ENCODE measurements around the gene PTPN23. TPM values are rescaled to one million over a fixed set of nuclear protein-coding genes. Genes with fewer than 3 reads are reported as not detected.
"Not testable (repeated sequence)": the region's sequence is repeated elsewhere in the genome, so short reads cannot be mapped to it uniquely, and the experiment has no call there.

Gene PTPN23, protein sequence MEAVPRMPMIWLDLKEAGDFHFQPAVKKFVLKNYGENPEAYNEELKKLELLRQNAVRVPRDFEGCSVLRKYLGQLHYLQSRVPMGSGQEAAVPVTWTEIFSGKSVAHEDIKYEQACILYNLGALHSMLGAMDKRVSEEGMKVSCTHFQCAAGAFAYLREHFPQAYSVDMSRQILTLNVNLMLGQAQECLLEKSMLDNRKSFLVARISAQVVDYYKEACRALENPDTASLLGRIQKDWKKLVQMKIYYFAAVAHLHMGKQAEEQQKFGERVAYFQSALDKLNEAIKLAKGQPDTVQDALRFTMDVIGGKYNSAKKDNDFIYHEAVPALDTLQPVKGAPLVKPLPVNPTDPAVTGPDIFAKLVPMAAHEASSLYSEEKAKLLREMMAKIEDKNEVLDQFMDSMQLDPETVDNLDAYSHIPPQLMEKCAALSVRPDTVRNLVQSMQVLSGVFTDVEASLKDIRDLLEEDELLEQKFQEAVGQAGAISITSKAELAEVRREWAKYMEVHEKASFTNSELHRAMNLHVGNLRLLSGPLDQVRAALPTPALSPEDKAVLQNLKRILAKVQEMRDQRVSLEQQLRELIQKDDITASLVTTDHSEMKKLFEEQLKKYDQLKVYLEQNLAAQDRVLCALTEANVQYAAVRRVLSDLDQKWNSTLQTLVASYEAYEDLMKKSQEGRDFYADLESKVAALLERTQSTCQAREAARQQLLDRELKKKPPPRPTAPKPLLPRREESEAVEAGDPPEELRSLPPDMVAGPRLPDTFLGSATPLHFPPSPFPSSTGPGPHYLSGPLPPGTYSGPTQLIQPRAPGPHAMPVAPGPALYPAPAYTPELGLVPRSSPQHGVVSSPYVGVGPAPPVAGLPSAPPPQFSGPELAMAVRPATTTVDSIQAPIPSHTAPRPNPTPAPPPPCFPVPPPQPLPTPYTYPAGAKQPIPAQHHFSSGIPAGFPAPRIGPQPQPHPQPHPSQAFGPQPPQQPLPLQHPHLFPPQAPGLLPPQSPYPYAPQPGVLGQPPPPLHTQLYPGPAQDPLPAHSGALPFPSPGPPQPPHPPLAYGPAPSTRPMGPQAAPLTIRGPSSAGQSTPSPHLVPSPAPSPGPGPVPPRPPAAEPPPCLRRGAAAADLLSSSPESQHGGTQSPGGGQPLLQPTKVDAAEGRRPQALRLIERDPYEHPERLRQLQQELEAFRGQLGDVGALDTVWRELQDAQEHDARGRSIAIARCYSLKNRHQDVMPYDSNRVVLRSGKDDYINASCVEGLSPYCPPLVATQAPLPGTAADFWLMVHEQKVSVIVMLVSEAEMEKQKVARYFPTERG (N-terminal part only)
- 18.8 TPM for total RNA-seq (ENCODE audit: insufficient read depth, low replicate concordance)

GRCh38 chr3:47380601-47381316, at the start of gene PTPN23:
PTPN23 (plus strand) TSS chr3:47381021; CDS start chr3:47381097, 76 bp downstream.
- DNase-seq (ENCODE audit: low spot score), result peak; percentile 100

- no peak for DNase-seq (ENCODE audit: low spot score)
These were observed 46.9 kb upstream of the PTPN23 start for GRCh38 chr3:47333907-47334306.

DNA sequence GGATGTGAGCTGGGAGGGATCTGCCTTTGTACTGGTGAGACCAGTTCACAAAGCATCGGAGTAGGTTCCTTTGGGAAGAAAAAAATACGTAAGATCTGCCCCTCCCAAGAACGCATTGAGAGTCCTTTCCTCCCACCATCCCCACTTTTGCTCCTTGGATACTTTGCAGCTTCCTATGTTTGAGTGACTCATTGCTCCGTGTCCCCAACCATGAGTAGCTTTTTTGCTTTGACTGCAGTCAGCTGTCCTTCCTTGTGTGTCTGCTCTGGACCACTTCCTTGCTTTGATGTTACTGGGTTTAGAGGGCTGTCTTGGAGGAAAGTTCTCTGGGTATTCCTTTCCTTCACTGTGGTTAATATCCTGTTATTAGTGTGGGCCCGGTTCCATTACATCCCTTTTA, 43.2 kb upstream of the PTPN23 start:
- DNase-seq (ENCODE audit: low spot score), result no peak

DNA sequence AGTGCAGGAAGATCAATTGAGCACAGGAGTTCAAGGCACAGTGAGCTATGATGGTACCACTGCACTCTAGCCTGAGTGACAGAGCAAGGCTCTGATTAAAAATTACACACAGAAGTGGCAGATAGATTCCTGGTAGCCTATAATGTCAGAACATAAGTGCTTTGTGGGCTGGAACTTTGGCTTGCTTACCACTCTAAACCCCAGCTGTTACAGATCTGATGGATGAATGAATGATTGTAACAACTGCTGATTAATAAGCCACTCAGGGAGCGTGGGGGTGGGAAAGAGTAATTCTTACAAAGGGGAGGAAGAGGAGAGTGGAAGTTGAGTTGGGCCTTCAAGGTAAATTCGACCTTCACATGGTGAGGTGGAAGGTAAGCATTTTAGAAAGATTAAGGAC, 40.9 kb upstream of the PTPN23 start:
- no peak for DNase-seq (ENCODE audit: low spot score)

GRCh38 chr3:47340866-47341265, 40.0 kb upstream of the PTPN23 start:
- DNase-seq (ENCODE audit: low spot score), result no peak

GRCh38 chr3:47342151-47342550, 38.7 kb upstream of the PTPN23 start:
- DNase-seq (ENCODE audit: low spot score), result no peak

DNA sequence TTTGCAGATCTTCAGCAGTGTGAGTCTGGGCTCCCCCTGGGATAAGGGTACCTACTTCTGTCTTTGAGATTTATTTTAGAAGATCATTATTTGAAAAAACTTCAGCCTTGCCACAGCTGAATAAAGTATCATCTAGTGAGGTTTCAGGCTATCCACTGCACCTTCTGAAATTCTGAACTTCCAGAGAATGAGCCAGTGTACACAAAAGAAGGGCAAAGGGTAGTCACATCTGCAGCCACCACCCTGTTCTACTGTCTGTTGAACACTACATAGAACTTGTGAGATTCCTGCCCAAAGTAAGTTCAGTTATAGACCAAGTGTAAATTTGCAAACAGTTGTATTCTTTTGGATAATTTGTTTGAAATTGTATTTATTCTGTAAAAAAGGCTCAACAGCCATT, 38.0 kb upstream of the PTPN23 start:
- DNase-seq (ENCODE audit: low spot score), result no peak

GRCh38 chr3:47343471-47343971, 37.3 kb upstream of the PTPN23 start:
- no peak for DNase-seq (ENCODE audit: low spot score)

DNA sequence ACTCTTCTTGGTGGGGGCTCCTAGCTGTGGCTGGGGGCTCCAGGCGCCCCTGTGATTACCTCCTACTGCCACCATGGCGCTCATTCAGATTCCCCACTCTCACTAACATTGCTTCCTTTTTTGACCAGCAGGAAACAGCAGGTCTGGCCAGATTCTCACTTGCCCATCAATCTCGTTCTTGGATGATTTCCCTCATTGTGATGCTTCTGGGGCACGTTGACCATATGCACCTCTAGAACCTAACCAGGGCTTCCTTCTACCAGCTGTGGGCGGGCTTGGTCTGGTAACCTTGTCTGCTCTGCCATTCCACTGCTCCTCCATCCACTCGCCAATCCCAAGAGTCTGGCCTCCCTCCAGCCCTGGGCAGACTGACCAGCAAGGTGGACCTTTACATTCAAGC, 35.9 kb upstream of the PTPN23 start:
- DNase-seq (ENCODE audit: low spot score), result no peak

DNA sequence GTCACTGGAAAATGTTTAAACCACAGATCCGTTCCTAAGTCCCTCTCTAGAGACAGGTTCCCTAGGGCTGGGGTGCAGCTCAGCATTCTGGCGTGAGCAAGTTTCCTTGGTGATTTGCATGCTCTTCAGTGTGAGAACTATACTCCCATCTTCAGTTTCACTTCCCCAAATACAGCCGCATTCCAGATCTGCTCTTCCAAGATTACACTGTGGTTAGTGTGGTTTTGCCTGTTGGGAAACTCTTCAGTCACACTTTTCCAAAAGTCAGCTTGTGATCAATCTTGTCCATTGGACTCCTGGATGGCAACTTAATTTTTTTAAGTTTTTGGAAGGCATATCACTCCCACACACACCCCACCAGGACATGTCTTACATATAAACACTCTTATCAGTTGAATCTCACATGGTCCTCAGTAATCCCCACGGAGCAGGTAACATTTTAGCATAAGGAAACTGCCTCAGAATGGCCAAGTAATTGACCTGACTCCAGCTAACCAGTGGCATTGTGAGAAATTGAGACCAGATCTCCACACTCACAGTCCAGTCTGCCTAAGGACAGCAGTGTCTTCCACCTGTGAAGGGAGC, 33.5 kb upstream of the PTPN23 start:
- peak; percentile 21 for DNase-seq (ENCODE audit: low spot score)

- DNase-seq (ENCODE audit: low spot score), result no peak
These were observed 32.2 kb upstream of the PTPN23 start for GRCh38 chr3:47348411-47349154.

- no peak for DNase-seq (ENCODE audit: low spot score)
These were observed 25.8 kb upstream of the PTPN23 start for GRCh38 chr3:47355010-47355409.

DNA sequence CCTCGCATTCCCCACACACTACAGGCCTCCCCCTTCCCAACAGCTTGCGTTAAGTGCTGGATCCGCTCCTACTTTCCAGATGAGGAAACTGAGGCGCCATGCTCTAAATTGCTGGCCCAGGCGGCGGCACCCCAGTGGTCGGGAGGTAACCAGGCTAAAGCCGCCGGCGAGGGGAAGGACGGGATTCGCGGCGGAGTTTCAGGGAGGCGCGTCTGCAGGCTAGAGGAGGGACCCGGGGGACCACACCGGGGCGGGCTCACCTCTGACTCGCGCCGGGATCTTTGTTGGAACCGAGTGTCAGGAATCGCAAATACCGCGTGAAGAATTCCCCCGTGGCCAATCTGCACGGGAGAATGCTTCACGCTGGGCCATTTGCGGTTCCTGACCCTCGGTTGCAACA, 24.6 kb upstream of the PTPN23 start:
- DNase-seq (ENCODE audit: low spot score), result no peak

DNA sequence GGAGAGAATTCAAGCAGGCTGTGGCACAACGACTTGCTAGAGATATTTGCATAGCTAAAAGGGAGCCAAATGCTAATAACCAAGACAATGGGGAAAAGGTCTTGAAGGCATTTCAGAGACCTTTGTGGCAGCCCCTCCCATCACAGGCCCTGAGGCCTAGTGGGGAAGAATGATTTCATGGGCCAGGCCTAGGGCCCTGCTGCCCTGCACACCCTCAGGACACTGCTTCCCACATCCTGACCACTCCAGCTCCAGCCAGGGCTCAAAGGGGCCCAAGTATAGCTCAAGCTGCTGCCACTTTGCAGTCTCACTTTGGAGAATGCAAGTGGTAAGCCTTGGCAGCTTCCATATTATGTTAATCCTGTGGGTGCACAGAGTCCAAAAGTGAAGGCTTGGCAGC, 21.5 kb upstream of the PTPN23 start:
- DNase-seq (ENCODE audit: low spot score), result no peak

GRCh38 chr3:47360110-47360517, 20.7 kb upstream of the PTPN23 start:
- DNase-seq (ENCODE audit: low spot score), result not testable (repeated sequence)

- no peak for DNase-seq (ENCODE audit: low spot score)
These were observed 18.1 kb upstream of the PTPN23 start for GRCh38 chr3:47362701-47363100.

GRCh38 chr3:47365213-47366153, 15.3 kb upstream of the PTPN23 start:
- peak; percentile 14 for DNase-seq (ENCODE audit: low spot score)

GRCh38 chr3:47366833-47367232, 14.0 kb upstream of the PTPN23 start:
- DNase-seq (ENCODE audit: low spot score), result no peak

GRCh38 chr3:47367631-47368030, 13.2 kb upstream of the PTPN23 start:
- no peak for DNase-seq (ENCODE audit: low spot score)
